ENCODE measurements around the gene RXRA.

GRCh38 chr9:134442085-134442474, 115.8 kb downstream of the RXRA start:
- no peak for TF ChIP-seq CTCF (IDR thresholded peaks at IDR 0.05; ENCODE audit: insufficient read depth, low read depth, low read length)
- no peak for TF ChIP-seq EZH2 (IDR thresholded peaks at IDR 0.05; ENCODE audit: insufficient read depth, low read length)

Measured in astrocyte (in vitro differentiated cells and primary cell).